HG03457 (cell line): Measurements from ENCODE around the gene OR8B2.
A peak's percentile ranks its signal among the peaks of the same experiment; 100 is the strongest.
"Not testable (repeated sequence)": the region's sequence is repeated elsewhere in the genome, so short reads cannot be mapped to it uniquely, and the experiment has no call there.

Experiments
- ATAC-seq: cut with Tn5 transposase; IDR thresholded peaks from one replicate; pipeline ENCODE4 v1.9.1; 2021; ENCODE audit warnings: moderate number of reproducible peaks; ENCODE audit not compliant: unreplicated experiment

Gene OR8B2

GRCh38 chr11:124384399-124384798, at the start of gene OR8B2:
Gene OR8B2 (minus strand): TSS chr11:124384499. CDS start chr11:124383343, 1,156 bp downstream.
- ATAC-seq = no peak

- ATAC-seq = no peak
Observed at GRCh38 chr11:124429599-124429998, 45.3 kb upstream of the OR8B2 start.

GRCh38 chr11:124424384-124424921, 40.2 kb upstream of the OR8B2 start, which contains the start of gene OR8B4:
Gene OR8B4 (minus strand): TSS chr11:124424871. CDS start chr11:124424871, 0 bp downstream.
- no peak for ATAC-seq

- ATAC-seq = no peak
Observed at GRCh38 chr11:124421043-124421442, 36.7 kb upstream of the OR8B2 start.

GRCh38 chr11:124415356-124415923, 31.1 kb upstream of the OR8B2 start:
- no peak for ATAC-seq

GRCh38 chr11:124409906-124410305, 25.6 kb upstream of the OR8B2 start:
- ATAC-seq = no peak

- no peak for ATAC-seq
Observed at GRCh38 chr11:124405581-124405980, 21.3 kb upstream of the OR8B2 start.

- not testable (repeated sequence) for ATAC-seq
Observed at GRCh38 chr11:124403186-124403585, 18.9 kb upstream of the OR8B2 start.

- peak; percentile 72 for ATAC-seq
Observed at GRCh38 chr11:124402326-124402922, 18.1 kb upstream of the OR8B2 start.

GRCh38 chr11:124398924-124399323, 14.6 kb upstream of the OR8B2 start, which contains the start of gene OR8B3:
Gene OR8B3 (minus strand): TSS chr11:124399024. CDS start chr11:124397351, 1,673 bp downstream.
- ATAC-seq = no peak

GRCh38 chr11:124396847-124397246, 12.5 kb upstream of the OR8B2 start:
- not testable (repeated sequence) for ATAC-seq

- ATAC-seq = no peak
Observed at GRCh38 chr11:124394408-124394807, 10.1 kb upstream of the OR8B2 start.

- ATAC-seq = not testable (repeated sequence)
Observed at GRCh38 chr11:124382857-124383256, 1.4 kb downstream of the OR8B2 start.

- ATAC-seq = no peak
Observed at GRCh38 chr11:124380585-124380984, 3.7 kb downstream of the OR8B2 start.

- ATAC-seq = no peak
Observed at GRCh38 chr11:124376280-124376679, 8.0 kb downstream of the OR8B2 start.

GRCh38 chr11:124359566-124359965, 24.7 kb downstream of the OR8B2 start:
- ATAC-seq = no peak

- ATAC-seq = no peak
Observed at GRCh38 chr11:124346311-124346955, 37.9 kb downstream of the OR8B2 start.

- ATAC-seq = no peak
Observed at GRCh38 chr11:124344346-124344745, 40.0 kb downstream of the OR8B2 start.

- no peak for ATAC-seq
Observed at GRCh38 chr11:124340142-124340447, 44.2 kb downstream of the OR8B2 start.

- no peak for ATAC-seq
Observed at GRCh38 chr11:124339396-124340141, 44.7 kb downstream of the OR8B2 start.
